Measurements from ENCODE around the gene ENPP5. TPM values are rescaled to one million over a fixed set of nuclear protein-coding genes. Genes with fewer than 3 reads are reported as not detected.

The ENPP5 gene
- total RNA-seq, result 1 to 10 TPM in 3 of 4 donors, under 1 TPM in 1; 0.94 to 1.5 (median 1.4) TPM

DNA sequence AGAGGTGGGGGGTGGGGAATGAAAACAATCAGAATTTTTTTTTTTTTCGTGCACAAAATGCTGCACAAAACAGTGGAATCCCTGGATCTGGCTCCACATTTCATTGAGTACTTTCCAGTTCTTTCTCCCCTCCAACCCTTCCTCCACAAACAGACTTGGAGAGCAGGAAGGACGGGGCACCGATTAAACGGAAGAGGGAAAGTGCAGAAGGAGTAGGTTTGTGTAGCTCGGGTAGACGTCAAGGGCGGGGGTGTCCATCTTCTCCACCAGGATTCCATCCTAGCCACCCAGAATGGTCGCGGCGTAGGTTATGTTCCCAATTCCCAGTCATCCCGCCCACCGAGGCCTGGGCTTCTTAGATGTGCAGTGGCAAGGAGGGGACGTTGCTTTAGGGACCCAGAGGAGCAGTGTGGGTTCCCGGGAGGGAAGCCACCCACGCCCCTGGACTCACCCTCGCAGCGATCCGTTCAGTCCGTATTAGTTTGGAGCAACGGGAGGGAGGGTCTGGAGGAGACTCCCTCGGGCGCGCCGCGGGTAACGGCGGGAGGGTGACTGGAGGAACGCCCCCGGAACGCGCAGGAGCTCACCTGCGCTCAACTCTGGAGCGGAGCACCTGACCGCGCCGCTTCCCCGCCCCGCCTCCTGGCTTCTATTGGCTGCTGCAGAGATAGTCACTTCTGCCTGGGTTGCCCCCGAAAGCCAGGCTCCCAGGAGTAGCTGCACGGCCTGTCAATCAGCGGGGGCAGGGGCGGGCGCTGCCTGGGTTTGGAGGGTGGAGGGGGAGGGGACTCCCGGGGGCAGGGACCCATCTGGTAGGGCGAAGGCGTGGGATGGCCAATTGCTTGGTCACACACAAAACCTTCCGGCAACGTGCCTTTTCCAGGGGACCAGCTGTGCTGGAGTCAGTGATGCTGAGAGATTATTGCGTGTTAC, at the start of gene ENPP5:
Gene ENPP5, minus strand, starts transcription at position 624 of the 933 bp plus-strand sequence. CDS start 2,718 bp downstream, outside the sequence.
- peak within 1 kb of the TSS in 2 of 4 donors; percentile 21 to 39 for H3K27ac ChIP-seq
- 0 to 1% methylated on average over 17 to 18 of the region's 49 CpGs for WGBS, 2 donors

GRCh38 chr6:46219661-46220060, 48.9 kb upstream of the ENPP5 start:
- intact Hi-C loops (cut with DNase I), result no loop called here

More for the DNA sequence above, at the start of gene ENPP5:
- Histone ChIP-seq H3K4me3 (peak within 1 kb of the TSS; percentile 46 to 64 (median 60)), H3K36me3 (no peaks in the 10 kb centered on the region), H3K9me3 (no peaks in the 10 kb centered on the region), H3K27me3 (peaks cover 0 to 21% (median 0%) of the 10 kb centered on the region in 4 donors), H3K4me1 (peaks cover 2 to 19% (median 6%) of the 10 kb centered on the region in 3 donors)
- peak; percentile 38 for DNase-seq
- TF ChIP-seq POLR2A (IDR thresholded peaks at IDR 0.05) (peak in 1 of 4 donors; percentile 38), CTCF (IDR thresholded peaks at IDR 0.05) (no peak)
- intact Hi-C loops (cut with DNase I), result no loop called here

DNA sequence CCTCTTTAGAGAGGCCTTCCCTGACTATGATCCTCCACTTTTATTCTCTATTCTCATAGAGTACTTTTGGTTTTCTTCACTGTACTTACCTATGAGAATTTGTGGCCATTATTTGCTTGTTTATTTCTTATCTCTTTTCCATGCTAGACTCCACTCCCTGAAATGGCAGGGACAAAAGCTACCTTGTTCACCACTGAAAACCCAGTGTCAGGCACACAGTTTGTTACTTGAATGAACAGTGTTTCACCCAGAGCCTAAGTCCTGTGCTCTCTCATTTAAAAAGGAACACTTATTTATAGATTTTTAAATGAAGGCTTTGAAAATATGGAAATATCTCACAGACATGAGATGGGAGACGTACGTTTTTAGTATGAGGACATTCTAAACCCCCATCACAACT, 47.7 kb upstream of the ENPP5 start:
- DNase-seq, result no peak
- intact Hi-C loops (cut with DNase I), result no loop called here
- H3K27ac ChIP-seq, result peak overlapping the region in 3 of 4 donors; percentile 39 to 58 (median 42)
- H3K9me3 ChIP-seq, result no peaks in the 10 kb centered on the region
- H3K4me1 ChIP-seq, result no peaks in the 10 kb centered on the region
- WGBS, 2 donors, result 92 to 98% methylated on average over 2 of the region's 2 CpGs
- H3K27me3 ChIP-seq, result no peaks in the 10 kb centered on the region
- TF ChIP-seq POLR2A (IDR thresholded peaks at IDR 0.05) (no peak), CTCF (IDR thresholded peaks at IDR 0.05) (no peak)
- no peaks in the 10 kb centered on the region for H3K36me3 ChIP-seq
- H3K4me3 ChIP-seq, result no peak overlapping the region

More at GRCh38 chr6:46219661-46220060, 48.9 kb upstream of the ENPP5 start:
- Histone ChIP-seq H3K9me3 (no peaks in the 10 kb centered on the region), H3K4me1 (no peaks in the 10 kb centered on the region), H3K4me3 (no peak overlapping the region), H3K27ac (no peak overlapping the region), H3K36me3 (no peaks in the 10 kb centered on the region), H3K27me3 (no peaks in the 10 kb centered on the region)
- TF ChIP-seq POLR2A (IDR thresholded peaks at IDR 0.05), result no peak
- no peak for TF ChIP-seq CTCF (IDR thresholded peaks at IDR 0.05)
- DNase-seq, result no peak

DNA sequence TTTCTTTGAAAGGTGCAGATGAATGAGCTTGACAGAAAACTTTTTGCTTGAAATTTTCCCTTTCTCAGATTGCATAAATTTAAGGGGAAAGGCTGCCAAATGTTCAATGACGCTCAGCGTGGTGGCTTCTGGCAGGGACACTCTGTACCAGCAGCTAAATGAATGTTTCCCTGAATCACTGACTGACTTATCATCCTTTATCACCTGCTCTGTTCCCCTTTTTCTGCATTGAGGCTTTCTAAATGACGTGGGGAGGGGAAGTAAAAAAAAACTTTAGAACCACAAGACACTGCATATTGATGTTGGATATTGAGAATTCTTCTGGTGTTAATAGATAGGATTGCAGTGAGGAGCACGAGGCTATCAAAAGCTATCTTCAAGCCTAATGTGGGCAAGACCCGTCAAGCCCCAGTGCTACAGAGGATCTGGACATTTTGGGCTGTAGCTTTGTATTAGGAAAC, 46.9 kb upstream of the ENPP5 start:
- H3K27me3 ChIP-seq, result no peaks in the 10 kb centered on the region
- intact Hi-C loops (cut with DNase I), result no loop called here
- no peaks in the 10 kb centered on the region for H3K36me3 ChIP-seq
- no peak overlapping the region for H3K4me3 ChIP-seq
- no peaks in the 10 kb centered on the region for H3K9me3 ChIP-seq
- no peak for DNase-seq
- WGBS, 2 donors, result 42 to 54% methylated on average over 5 of the region's 5 CpGs
- H3K4me1 ChIP-seq, result no peaks in the 10 kb centered on the region
- H3K27ac ChIP-seq, result peak overlapping the region in 3 of 4 donors; percentile 39 to 58 (median 42)
- TF ChIP-seq POLR2A (IDR thresholded peaks at IDR 0.05) (no peak), CTCF (IDR thresholded peaks at IDR 0.05) (no peak)

DNA sequence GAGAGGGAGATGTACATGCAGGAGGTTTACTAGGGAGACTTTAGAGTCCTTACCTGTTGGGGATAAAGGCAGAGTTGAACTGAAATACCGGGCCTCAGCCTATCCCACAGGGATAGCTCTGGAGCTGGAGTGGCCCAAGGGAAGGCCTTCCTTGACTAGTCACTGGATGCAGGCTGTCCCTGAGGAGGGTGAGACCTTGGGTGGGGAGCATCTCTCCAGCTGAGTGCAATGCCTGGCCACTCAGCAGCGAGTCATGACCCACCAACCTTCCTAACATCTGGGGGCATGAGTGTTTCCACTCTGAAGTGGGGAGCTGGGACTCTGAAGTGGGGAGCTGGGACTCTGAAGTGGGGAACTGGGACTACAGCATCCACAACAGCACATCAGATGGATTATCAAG, 46.1 kb upstream of the ENPP5 start:
- H3K4me1 ChIP-seq, result no peaks in the 10 kb centered on the region
- TF ChIP-seq CTCF (IDR thresholded peaks at IDR 0.05) (no peak), POLR2A (IDR thresholded peaks at IDR 0.05) (no peak)
- no peak for DNase-seq
- H3K27ac ChIP-seq, result peak overlapping the region in 2 of 4 donors; percentile 36 to 39
- no peak overlapping the region for H3K4me3 ChIP-seq
- no peaks in the 10 kb centered on the region for H3K36me3 ChIP-seq
- no peaks in the 10 kb centered on the region for H3K27me3 ChIP-seq
- no peaks in the 10 kb centered on the region for H3K9me3 ChIP-seq
- 100% methylated on average over 1 of the region's 2 CpGs for WGBS, 2 donors
- intact Hi-C loops (cut with DNase I), result no loop called here

All from esophagus squamous epithelium (tissue), 5 donors.